NCI-H1048 (cell line): Measurements from ENCODE around the gene ERVV-1.
"Not testable (repeated sequence)": the region's sequence is repeated elsewhere in the genome, so short reads cannot be mapped to it uniquely, and the experiment has no call there.

Experiments
- DNase-seq: peaks from one replicate; lab custom pipeline; 2025; lab: John Stamatoyannopoulos, UW

The ERVV-1 gene

DNA sequence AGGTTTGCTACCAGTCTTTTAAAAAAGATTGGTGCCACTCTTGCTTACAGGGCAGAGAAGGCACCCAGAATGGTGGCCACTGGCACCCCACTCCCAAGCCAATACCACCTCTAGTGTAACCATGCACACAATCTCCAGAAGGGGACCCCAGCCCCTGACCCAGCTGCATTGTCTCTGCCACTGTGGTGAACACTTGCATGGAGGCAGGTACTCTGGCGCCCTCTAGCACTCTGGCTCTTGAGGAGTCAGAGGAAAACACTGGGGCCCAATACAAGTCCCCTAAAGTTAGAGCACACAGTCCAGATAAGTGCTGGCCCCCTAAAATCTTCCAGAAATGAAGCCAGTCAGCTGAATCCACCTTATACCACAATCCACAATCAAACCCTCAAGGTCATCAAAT, 6.0 kb downstream of the ERVV-1 start:
- DNase-seq, result no peak

DNA sequence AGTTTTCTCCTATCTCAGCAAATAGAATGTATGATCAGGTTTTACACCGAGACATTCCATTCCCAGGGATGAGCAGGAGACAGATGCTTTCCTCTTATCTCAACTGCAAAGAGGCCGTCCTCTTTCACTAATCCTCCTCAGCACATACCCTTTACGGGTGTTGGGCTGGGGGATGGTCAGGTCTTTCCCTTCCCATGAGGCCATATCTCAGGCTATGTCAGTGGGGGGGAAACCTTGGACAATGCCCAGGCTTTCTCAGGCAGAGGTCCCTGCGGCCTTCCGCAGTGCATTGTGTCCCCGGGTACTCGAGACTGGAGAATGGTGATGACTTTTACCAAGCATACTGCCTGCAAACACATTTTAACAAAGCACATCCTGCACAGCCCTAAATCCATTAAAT, 14.6 kb downstream of the ERVV-1 start:
- DNase-seq, result not testable (repeated sequence)

DNA sequence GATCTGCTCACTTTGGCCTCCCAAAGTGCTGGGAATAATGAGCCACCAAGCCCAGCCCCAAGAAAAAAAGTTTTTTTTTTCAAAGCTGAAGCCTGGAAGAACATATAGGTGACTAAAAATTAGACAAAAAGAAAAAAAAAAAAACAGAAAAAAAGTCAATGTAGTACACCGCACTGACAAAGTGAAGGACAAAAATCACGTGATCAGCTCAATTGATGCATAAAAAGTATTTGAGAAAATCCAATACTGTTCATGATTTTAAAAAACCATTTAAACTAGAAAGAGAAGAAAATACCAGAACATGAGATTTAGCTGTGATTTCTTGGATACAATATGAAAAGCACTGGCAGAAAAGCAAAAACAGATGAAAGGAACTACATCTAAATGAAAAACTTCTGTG, 20.3 kb downstream of the ERVV-1 start:
- no peak for DNase-seq

GRCh38 chr19:53034948-53035675, 21.4 kb downstream of the ERVV-1 start:
- DNase-seq, result no peak

DNA sequence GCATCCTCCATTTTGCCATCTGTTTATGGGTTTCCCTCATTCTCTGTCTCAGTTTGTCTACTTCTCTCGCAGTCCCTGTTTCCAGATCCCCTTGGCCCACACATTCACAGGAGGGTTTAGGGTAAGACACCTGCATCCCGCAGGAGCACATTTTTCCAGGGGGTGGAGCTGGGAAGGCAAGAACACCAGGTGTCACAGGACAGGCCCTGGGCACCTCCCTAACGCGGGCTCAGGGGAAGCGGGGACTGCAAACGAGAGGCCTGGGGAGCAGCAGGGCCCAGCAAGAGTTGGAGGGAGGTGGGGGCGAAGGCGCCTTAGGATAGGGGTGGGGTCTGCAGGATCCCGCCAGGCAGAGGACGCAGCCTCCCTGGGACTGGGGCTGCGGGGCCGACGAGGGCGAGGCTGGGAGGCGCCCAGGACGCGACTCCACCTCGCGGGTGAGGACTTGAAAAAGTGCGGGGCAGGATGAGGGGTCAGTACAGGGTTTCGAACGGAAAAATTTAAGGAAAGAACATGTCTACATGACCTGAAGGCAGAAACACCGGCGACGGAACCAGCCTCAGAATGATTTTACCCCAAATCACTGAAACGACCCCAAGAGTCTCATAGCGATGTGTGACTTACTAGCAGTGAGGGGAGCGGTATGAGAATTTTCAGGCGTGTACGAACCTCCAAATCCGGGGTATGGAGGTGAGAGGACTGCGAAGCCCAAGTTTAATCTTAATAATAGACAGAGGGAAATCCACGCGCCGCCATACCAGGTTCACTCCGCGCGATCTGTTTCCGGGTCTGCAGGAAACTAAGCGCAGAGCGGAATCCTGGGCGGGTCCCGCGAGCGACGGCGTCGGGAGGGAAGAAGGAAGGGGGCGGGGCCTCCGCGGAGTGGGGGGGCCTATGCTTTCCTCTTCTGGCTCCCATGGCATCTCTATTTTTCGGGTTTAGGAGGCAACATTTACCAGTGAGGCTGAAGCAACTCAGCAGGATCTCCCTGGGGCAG, 23.7 kb downstream of the ERVV-1 start:
- no peak for DNase-seq

- DNase-seq, result no peak
These were observed 27.6 kb downstream of the ERVV-1 start for GRCh38 chr19:53041366-53041765.

- no peak for DNase-seq
These were observed 31.8 kb downstream of the ERVV-1 start for GRCh38 chr19:53045536-53045935.

DNA sequence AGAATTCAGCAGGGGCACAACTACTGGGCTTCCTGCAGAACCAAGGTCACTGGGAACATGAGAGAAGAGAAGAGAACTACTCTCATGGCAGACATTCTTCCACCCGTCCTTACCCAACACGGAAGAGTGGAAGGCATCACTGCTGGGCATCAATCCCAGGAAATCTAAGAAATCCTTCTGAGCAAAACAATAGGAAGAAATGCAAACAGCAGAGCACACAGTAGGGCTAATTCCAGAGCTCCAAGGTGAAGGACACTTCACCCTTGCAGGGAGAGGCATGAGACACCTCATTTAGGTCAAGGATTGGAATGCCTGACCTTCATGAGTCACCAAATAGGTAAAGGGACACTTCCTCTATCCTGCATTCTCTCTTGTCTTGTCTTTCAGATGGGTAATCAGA, 33.7 kb downstream of the ERVV-1 start:
- no peak for DNase-seq

DNA sequence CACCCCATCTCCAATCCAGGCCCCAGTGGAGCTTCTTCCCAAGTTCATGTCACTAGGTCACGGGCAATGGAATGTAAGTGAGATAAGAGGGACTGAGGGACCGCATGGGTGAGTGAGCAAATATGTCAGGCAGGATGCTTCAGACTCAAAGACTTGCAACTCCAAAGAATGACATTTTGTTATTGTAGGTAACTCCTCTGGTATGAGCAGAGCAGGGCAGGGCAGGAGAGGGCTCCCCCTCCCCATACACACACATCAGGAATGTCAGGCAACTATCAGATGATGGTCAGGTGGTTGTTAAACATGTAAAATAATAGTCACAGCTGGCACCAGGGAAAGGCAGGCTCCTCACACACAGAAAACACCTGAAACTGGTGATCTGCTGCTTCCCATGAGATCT, 41.4 kb downstream of the ERVV-1 start:
- no peak for DNase-seq

DNA sequence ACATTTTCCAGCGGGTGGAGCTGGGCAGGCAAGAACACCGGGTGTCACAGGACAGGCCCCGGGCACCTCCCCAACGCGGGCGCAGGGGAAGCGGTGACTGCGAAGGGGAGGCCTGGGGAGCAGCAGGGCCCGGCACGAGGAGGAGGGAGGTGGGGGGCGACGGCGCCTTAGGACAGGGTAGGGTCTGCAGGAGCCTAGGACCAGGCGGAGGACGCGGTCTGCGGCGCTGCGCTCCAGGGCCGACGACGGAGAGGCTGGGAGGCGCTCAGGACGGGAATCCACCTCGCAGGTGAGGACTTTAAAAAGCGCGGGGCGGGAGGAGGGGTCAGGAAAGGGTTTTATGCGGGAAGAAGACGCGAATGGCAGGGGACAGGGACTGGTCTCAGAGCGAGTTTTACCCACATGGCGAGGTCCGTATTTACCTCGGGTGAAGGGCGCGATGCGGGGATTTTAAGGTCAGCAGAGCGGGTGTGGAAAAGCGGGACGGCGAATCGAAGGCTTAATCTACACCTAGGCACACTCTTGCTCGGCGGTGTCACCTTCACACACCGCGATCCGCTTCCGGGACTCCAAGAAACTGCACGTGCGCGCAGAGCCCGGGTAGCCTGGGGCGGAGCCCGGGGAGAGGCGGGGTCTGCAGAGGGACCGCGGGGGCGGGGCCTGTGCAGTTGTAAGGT, 44.3 kb downstream of the ERVV-1 start:
- no peak for DNase-seq
